IMR-90 (cell line): ENCODE measurements around the gene RAD23B.

Experiments used
- CHD1 ChIP-seq: IDR thresholded peaks from 2 replicates; pipeline ENCODE4 v1.6.1; 2012; ENCODE audit warnings: low read depth, low read length, improper control_type of control experiment
- MAZ ChIP-seq: IDR thresholded peaks from 2 replicates; pipeline ENCODE4 v1.6.1; 2012; ENCODE audit warnings: low read depth, mild to moderate bottlenecking, low read length, improper control_type of control experiment, moderate library complexity, borderline replicate concordance
- POLR2A ChIP-seq: IDR thresholded peaks from 2 replicates; pipeline ENCODE4 v1.6.1; 2012; ENCODE audit warnings: mild to moderate bottlenecking, low read depth, low read length
- RAD21 ChIP-seq: IDR thresholded peaks from 2 replicates; pipeline ENCODE4 v1.6.1; 2012; ENCODE audit warnings: low read length, improper control_type of control experiment
- RCOR1 ChIP-seq: IDR thresholded peaks from 2 replicates; pipeline ENCODE4 v1.6.1; 2012; ENCODE audit warnings: mild to moderate bottlenecking, low read length, improper control_type of control experiment; ENCODE audit not compliant: insufficient replicate concordance
- SMC3 ChIP-seq: fragments of 150-350 bp; IDR thresholded peaks from 2 replicates; pipeline ENCODE4 v1.6.1; 2016; ENCODE audit warnings: low read depth, mild to moderate bottlenecking, antibody characterized with exemption, low read length, moderate library complexity
- TF ChIP-seq, protein P1 (sequence below): conservative IDR thresholded peaks from 2 replicates; pipeline ENCODE4 v1.5.1; 2012; ENCODE audit warnings: mild to moderate bottlenecking, low read depth, low read length, improper control_type of control experiment

DNA sequence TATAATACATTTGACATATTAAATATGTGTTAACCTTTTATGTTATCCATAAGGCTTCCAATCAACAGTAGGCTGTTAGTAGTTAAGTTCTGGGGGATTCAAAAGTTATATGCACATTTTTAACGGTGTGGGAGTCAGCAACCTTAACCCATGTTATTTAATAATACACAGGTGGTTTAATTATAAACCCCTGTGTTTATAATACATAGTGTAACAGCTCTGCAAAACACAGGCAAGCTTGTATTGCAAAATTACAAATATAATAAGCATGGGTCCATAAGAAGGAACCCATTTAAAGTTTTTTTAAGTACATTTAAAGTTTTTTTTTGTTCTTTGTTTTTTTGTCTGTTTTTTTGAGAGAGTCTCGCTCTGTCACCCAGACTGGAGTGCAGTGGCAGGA, 14.5 kb upstream of the RAD23B start:
- no peak for TF ChIP-seq SMC3
- TF ChIP-seq, protein P1, sequence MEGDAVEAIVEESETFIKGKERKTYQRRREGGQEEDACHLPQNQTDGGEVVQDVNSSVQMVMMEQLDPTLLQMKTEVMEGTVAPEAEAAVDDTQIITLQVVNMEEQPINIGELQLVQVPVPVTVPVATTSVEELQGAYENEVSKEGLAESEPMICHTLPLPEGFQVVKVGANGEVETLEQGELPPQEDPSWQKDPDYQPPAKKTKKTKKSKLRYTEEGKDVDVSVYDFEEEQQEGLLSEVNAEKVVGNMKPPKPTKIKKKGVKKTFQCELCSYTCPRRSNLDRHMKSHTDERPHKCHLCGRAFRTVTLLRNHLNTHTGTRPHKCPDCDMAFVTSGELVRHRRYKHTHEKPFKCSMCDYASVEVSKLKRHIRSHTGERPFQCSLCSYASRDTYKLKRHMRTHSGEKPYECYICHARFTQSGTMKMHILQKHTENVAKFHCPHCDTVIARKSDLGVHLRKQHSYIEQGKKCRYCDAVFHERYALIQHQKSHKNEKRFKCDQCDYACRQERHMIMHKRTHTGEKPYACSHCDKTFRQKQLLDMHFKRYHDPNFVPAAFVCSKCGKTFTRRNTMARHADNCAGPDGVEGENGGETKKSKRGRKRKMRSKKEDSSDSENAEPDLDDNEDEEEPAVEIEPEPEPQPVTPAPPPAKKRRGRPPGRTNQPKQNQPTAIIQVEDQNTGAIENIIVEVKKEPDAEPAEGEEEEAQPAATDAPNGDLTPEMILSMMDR, result no peak
- no peak for TF ChIP-seq POLR2A
- TF ChIP-seq CHD1, result no peak
- no peak for TF ChIP-seq MAZ
- no peak for TF ChIP-seq RAD21
- no peak for TF ChIP-seq RCOR1
